HEK293T (cell line): Measurements from ENCODE around the gene STXBP1.

Source experiments
- ARNT ChIP-seq: fragments of 450-650 bp; IDR thresholded peaks from 2 replicates; pipeline ENCODE4 v1.6.1; 2017; ENCODE audit warnings: mild to moderate bottlenecking
- BHLHE40 ChIP-seq: fragments of 450-650 bp; IDR thresholded peaks from 2 replicates; pipeline ENCODE4 v1.6.1; 2016; ENCODE audit warnings: mild to moderate bottlenecking, moderate library complexity, borderline replicate concordance
- FOXA1 ChIP-seq: fragments of 450-650 bp; IDR thresholded peaks from 2 replicates; pipeline ENCODE4 v1.6.1; 2016; ENCODE audit warnings: mild to moderate bottlenecking
- FOXK2 ChIP-seq: fragments of 450-650 bp; IDR thresholded peaks from 2 replicates; pipeline ENCODE4 v1.6.1; 2016; ENCODE audit warnings: mild to moderate bottlenecking
- HDGF ChIP-seq: fragments of 450-650 bp; IDR thresholded peaks from 2 replicates; pipeline ENCODE4 v1.6.1; 2017; ENCODE audit warnings: antibody characterized with exemption, borderline replicate concordance
- SP1 ChIP-seq: fragments of 450-650 bp; IDR thresholded peaks from 2 replicates; pipeline ENCODE4 v1.6.1; 2017
- TARDBP ChIP-seq: fragments of 450-650 bp; IDR thresholded peaks from 2 replicates; pipeline ENCODE4 v1.6.1; 2016
- ZNF384 ChIP-seq: fragments of 450-650 bp; IDR thresholded peaks from 2 replicates; pipeline ENCODE4 v1.6.1; 2016
- TF ChIP-seq, protein P1 (sequence below): fragments of 450-650 bp; IDR thresholded peaks from 2 replicates; pipeline ENCODE4 v1.6.1; 2016

DNA sequence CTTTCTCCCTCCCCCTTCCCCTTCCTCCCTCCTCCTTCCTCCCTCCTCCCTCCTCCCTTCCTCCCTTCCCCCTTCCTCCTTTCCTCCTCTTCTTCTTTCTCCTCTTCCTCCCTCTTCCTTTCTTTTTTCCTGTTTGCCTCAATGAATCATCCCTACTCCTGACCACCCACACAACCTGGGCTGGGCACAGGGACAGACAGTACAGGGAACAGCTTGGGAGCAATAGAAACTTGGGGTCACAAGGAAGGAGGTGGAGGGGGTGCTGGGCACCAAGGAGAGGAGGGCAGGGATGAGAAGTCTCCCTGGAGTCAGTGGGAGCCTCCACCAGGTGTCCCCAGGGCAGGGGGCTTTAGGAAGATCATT lies 108.8 kb downstream of the STXBP1 start:
- no peak for TF ChIP-seq ZNF384
- TF ChIP-seq ARNT = no peak
- no peak for TF ChIP-seq BHLHE40
- TF ChIP-seq FOXK2 = no peak
- TF ChIP-seq TARDBP = no peak
- TF ChIP-seq FOXA1 = no peak
- no peak for TF ChIP-seq SP1
- TF ChIP-seq, protein P1, sequence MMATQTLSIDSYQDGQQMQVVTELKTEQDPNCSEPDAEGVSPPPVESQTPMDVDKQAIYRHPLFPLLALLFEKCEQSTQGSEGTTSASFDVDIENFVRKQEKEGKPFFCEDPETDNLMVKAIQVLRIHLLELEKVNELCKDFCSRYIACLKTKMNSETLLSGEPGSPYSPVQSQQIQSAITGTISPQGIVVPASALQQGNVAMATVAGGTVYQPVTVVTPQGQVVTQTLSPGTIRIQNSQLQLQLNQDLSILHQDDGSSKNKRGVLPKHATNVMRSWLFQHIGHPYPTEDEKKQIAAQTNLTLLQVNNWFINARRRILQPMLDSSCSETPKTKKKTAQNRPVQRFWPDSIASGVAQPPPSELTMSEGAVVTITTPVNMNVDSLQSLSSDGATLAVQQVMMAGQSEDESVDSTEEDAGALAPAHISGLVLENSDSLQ = no peak
- TF ChIP-seq HDGF = no peak
